Stimulated activated CD8-positive, alpha-beta memory T cell treated with anti-CD3 and anti-CD28 coated beads, Interleukin-12 subunit alpha, Interleukin-12 subunit beta, amount 100 ng/mL, for 24 hours (primary cell): ENCODE measurements around the gene TREH.
"Not testable (repeated sequence)": the region's sequence is repeated elsewhere in the genome, so short reads cannot be mapped to it uniquely, and the experiment has no call there.

Experiments used
- DNase-seq: peaks from one replicate; pipeline ENCODE4 v3.0.0-alpha.2; 2020; ENCODE audit errors: extremely low read depth

Gene TREH

DNA sequence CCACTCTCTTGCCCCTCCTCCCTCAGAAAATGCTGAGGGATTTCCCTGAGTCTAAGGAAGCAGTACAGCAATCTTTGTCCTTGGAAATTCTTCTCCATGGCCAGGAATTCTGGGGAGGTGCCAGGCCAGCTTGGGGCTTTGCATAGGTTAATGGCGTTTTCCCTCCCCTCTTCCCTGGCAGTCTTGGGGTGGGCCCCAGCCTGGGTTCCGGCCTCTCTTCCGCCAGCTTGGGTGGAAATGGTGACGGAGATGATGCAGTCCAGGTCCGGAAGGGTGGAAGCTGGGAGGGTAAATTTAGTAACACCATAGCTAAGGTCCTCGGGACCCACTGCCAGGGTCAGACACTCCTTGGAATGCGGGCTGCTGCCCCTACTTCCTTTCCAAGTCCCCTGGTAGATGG lies 67.1 kb downstream of the TREH start:
- no peak for DNase-seq

DNA sequence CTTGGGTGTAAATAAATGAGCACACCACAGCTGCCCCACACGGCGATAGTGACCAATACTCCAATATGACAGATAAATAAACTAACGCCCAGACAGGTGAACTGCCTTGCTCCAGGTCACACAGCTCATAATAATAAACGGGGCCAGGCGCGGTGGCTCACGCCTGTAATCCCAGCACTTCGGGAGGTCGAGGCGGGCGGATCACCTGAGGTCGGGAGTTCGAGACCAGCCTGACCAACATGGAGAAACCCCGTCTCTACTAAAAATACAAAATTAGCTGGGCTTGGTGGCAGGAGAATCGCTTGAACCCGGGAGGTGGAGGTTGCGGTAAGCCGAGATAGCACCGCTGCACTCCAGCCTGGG lies 68.0 kb downstream of the TREH start:
- not testable (repeated sequence) for DNase-seq

DNA sequence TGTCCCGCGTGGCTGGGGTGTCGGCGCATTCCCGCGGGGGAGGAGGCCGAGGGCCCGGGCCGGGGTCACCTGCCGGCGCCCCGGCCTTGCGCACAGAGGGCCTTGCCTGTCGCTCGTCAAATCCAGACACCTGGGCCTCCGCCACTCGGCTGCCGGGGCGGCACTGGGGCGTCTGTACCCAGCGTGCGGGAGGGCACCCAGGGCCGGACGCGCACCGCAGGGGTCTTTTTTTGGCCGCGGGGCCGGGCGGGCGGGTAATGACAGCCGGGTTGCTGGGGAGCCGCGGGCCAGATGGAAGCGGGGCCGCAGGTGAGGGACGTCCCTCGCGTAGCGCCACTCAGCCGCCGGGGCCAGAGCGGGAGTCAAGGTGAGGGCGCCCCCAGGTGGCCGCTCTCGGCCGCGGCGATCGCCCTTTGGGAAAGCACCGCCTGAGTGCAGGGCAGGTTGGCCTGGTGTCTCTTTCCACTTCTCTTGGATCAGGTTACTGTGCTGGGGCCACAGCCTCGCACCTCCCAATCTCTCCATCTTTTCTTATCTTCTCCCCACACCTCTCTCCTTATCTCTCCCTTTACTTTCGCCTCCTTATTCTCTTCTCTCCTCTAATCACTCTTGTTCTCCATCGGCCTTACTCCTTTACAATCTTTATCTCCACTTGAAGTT lies 68.5 kb downstream of the TREH start:
- DNase-seq: peak; percentile 50

DNA sequence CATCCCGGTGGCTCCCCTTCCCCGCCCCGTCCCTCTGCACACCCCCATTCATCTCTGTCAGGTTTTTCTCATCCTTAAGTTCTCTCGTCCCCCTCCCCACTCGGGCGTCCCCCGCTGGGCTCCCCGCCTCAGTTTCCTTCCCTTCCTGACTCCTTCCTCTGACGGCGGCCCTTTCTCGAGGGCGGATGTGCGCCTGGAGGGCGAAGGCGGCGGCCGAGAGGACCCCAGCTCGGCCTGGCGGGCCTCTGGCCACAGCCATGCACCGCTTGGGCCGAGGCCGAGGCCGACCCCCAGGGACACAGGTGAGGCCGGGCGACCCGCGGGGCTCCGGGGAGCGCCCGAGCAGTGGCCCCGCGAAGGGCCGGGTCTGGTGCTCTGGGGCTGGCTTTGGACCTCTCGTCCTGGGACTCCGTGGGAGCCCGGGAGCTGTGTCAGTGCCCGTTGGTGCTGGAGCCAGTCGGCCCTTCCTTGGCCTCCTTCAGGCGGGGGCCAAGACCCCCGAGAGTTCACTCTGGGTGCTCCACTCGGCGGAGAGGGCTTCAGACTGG lies 69.2 kb downstream of the TREH start:
- no peak for DNase-seq

DNA sequence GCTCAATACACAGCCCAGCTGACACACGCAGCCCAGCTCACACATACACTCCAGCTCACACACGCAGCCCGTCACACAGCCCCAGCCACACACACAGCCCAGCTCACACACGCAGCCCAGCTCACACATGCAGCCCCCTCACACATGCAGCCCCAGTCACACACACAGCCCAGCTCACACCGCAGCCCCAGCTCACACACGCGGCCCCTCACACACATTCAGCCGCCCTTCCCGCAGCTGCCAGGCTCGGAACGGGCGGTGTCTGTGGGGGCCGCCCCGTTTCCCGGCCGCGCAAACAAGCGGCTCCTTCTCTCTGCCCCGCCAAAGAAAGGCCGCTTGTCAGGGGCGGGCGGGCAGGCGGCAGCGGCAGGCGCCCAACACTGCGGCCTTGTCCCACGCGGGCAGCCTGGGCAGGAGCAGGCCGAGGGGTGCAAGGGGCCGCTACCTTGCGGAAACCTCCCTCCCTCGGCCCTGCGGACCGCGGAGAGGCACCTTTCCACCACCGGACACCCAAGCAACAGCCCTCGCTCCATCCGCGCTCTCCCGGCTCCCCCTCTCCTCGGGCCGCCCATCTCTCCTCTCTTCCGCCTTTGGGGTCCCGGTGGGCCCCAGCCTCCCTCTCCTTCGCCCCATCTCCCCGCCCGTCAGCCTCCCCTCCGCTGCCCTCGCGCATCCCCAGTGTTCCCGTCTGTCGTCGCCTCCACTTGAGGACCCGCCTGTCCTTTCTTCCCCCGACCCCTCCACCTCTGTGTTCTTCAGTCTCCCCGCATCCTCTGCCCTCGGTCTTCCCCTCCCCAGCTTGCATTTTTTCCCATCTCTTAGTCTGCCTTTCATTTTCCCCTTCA lies 69.8 kb downstream of the TREH start:
- DNase-seq: no peak

DNA sequence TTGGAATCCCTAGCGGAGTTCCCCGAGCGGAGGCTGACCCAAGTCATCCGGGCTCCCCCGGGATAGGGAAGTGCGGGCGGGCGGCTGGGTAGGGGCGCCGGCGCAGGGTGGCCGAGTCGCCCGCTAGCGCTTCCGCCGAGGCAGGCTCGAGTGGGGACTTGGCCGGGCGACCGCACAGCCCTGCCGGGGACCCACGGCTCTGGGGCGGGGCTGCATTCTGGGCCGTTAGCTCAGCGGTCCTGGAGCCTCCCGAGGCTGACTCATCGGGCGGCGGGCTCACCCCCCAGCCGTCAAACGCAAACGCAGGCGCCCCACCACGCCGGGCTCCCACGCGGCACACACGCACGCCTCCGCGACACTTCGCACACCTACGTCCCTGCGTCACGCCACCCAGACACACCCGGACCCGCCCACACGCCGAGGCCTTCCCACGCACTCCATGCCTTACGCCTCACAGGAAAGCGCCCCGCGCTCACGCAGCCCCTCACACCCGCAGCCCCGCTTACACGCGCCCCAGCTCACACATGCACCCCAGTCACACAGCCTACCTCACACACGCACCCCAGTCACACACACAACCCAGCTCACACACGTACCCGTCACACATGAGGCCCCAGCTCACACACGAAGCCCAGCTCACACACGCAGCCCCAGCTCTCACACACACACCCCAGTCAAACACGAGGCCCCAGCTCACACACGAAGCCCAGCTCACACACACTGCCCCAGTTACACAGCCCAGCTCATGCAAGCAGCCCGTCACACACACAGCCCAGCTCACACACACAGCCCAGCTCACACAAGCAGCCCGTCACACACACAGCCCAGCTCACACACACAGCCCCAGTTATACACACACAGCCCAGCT lies 70.9 kb downstream of the TREH start:
- DNase-seq: peak; percentile 41

DNA sequence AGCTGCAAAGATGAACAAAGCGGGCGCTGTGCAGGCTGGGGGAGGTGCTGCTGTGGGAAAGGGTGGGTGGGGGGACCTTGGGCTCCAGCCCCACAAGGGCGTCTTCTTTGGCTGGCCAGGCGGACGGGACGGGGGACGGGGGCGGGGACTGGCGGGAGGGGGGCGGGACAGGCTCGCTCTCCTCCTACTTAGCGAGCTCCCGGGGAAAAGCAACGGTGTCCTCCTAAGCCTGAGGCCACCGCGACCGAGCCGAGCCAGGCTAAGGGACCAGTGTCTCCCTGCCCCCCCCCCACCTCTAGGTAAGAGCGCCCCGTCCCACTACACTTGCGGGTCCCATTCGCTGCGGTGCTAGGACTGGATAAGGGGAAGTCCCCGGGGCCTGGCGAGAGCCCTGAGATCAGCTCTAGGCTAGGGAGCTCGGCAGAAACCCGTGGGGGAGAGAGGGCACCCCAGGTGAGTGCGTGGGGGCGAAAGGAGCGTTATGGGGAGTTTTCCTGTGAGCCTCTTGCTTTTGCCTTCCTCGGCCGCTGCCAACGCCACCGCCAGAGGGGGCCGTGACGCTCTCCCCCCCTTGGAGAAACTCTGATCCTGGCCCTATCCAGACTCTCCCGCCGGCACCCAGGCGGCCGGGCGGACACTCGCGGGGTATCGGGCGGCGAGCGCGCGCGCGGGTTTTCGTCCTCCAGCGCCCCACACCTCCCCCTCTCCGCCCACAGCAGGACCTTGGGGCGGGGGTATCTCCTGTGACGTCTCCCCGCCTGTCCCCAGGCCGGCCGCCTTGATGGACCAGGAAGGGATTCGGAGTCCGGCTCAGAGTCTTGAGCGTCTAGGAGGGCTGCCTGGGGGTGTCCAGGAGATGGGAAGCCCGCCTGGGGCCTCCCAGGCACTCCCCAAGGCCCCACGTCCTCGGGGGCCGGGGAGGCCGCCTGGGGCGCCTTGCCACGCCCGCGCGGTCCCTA lies 71.8 kb downstream of the TREH start, which contains the start of gene PHLDB1:
TSS of gene PHLDB1 (plus strand) at position 215 of the 959 bp plus-strand sequence. CDS start 6,222 bp downstream, outside the sequence.
- DNase-seq: no peak
